T-helper 1 cell treated with Interleukin-12 subunit alpha and Interleukin-12 subunit beta and Interleukin-4 antibody, amounts not matched to agents 30 ng/mL and 1 ng/mL, for 36 hours (primary cell): ENCODE data around the gene BRD7. TPM values are rescaled to one million over a fixed set of nuclear protein-coding genes. Genes with fewer than 3 reads are reported as not detected.

ENCODE experiments used
- intact Hi-C: fragments of 100-400 bp; cut with micrococcal nuclease; formaldehyde crosslinking; loops from one replicate; pipeline ENCODE4 v1.15.1; 2024
- total RNA-seq: library from RNA; stranded (reverse); gene quantifications from 2 replicates; pipeline ENCODE4 v1.2.3, GENCODE V29; 2022

The BRD7 gene
- total RNA-seq, 1 donor from 2014 or later, result 69.8 TPM

DNA sequence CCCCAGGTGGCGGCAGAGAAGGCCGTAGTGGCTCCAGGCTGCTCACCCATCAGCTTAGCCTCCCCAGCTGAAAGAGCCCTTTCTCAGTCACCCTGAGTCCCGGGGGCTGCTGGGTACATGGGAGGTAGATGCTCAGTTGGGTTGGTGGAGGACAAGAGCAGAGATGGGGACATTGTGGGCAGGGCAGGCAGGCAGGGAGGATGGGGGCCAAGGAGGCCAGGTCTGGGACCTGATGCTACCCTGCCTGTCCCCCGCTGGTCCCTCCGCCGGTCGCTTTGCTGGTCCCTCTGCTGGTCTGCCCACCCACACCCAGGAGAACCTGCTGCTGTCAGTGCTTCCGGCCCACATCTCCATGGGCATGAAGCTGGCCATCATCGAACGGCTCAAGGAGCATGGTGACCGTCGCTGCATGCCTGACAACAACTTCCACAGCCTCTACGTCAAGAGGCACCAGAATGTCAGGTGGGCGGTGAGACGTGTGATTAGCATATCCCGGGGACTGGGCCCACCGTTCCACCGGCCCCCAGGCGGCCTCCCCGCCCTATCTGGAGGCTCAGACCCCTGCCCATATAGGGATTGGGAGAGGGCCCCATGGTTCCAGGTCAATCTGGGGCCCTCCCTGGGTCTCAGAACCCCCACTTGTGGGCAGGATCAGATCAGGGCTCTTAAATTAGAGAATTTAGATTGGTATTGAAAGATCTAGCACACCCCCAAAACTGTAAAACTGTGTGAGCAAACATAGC, 75.6 kb downstream of the BRD7 start:
- intact Hi-C loops, result no loop called here

DNA sequence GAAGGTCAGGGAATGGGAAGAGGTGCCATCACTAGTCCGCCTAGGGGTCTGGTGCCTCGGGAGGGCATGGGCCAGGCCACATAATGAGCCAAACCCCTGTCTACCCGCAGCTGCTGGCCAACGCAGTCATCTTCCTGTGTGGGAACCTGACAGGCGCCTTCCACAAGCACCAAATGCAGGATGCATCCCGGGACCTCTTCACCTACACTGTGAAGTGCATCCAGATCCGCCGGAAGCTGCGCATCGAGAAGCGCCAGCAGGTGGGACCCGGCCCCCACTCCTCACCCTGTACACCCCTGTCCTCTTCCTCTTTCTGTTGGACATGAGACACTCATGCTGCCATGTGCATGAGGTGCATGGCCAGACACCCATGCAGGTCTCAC, 76.2 kb downstream of the BRD7 start:
- intact Hi-C loops, result no loop called here

DNA sequence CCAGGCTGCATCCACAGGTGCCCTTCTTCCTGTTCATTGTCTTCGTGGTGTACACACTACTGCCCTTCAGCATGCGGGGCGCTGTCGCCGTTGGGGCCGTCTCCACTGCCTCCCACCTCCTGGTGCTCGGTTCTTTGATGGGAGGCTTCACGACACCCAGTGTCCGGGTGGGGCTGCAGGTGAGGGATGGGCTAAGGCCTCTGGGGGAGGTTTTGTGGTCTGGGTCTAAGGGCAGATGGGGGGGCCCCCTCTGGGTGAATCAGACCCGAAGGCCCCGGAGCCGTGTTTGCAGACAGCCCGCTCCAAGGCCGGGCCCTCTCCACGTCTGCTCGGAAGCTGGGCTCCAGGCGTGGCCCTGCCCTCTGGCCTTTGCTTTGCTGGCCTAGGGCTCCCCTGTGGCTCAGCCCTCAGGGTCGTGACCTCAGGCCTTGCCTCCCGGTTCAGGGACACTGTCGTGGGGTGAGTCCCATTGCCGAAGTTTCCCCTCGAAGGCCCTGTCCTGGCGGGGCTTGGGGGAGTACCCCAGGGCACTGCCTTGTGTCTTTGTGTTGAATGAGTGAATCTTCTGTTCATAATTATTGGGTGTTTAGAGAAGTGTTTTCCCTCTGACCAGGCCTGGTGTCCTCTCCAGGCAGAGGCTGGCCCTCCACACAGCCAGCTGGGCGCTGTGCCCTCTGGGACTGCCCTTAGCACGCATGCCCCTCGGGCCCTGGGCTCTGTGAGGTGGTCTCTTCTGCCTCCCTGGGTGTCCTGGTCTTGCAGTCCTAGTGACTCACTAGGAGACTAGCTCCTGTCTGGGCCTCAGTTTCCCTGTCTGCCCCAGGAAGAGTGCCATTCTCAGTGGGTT, 76.8 kb downstream of the BRD7 start:
- intact Hi-C loops, result no loop called here

DNA sequence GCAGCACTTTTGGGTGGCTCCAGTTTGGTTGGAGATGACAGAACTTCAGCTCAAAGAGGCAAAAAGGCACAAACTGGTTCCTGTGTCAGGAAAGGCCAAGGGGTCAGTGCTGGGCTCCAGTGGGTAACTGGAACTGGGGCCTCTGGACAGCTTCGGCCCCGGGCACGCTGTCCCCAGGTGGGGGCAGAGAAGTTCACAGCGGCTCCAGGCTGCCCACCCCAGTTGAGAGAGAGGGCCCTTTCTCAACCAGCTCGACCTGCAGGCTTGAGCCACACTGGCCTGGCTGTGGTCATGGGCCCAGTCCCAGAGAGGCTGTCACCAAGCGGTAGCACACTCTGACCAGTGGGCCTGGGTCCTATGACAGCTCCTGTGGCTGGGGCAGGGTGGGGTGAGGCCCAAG, 77.9 kb downstream of the BRD7 start:
- intact Hi-C loops, result no loop called here

DNA sequence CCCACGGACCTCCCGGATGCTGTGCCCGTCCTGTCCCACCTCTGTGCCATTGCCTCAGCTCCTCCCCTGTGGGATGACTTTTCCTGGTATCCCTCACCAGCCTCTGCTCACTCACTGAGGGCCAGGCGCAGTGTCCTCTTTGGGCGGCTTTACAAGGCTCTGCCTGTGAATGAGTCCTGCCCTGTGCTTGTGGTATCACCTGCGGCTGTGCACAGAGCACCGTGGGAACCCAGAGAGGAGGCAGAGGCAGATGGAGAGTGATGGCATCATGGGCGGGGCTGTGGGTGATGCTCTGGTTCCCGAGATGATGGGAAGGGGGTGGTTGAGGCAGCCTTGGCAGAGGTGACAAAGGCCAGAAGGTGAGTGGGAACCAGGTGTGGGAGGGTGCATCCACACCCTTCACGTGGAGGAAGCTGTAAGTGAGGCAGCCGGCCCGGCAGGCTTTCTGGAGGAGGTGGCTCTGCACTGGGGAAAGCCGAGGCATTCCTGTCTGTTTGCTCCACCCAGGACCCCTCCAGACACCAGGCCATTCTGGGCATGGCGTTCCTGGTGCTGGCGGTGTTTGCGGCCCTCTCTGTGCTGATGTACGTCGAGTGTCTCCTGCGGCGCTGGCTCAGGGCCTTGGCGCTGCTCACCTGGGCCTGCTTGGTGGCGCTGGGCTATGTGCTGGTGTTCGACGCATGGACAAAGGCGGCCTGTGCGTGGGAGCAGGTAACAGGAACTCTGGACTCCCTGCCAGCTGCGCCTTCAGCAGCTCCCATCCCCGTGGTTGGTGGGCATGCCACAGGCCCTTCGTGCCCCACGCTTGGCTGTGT, 78.6 kb downstream of the BRD7 start:
- intact Hi-C loops, result no loop called here

DNA sequence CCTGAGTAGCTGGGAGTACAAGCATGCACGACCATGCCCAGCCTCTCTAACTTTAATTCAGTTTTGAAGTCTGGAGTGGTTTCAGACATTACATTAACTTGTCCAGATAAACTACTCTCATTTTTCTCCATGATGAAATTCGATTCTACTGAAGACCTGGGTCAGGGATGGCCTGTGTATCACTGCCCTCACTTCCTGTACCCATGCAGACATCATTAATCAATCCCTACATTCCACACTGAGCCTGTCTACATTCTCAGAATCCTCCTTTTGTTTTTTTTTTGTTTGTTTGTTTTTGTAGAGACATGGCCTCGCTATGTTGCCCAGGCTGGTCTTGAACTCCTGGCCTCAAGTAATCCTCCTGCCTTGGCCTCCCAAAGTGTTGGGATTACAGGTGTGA, 79.9 kb downstream of the BRD7 start:
- intact Hi-C loops, result no loop called here

DNA sequence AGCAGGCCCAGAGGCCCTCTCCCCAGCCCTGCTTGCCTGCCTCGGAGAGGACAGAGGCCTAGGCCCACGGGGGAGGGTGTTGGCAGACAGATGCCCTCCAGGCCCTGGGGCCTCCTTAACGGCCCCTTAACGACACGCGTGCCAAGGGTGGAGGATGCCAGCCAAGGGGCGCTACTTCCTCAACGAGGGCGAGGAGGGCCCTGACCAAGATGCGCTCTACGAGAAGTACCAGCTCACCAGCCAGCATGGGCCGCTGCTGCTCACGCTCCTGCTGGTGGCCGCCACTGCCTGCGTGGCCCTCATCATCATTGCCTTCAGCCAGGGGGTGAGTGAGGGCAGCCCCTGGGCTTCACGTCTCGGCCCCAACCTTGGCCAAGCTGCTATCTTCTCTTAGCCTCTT, 80.8 kb downstream of the BRD7 start:
- intact Hi-C loops, result no loop called here

DNA sequence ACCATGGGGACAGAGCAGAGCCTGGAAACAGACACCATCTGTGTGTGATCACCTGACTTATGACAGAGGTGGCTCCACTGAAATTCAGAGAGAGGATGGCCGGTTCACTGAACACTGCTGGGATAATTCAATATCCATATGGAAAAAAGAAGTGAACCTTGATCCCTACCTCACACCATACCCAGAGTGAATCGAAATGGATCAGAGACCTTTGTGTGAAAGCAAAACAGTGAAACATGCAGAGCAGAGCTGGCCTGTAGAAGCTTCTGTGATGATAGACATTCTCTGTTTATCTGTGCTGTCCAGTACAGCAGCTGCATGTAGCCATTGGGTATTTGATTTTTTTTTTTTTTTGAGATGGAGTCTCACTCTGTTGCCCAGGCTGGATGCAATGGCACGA, 82.1 kb downstream of the BRD7 start:
- intact Hi-C loops, result no loop called here

DNA sequence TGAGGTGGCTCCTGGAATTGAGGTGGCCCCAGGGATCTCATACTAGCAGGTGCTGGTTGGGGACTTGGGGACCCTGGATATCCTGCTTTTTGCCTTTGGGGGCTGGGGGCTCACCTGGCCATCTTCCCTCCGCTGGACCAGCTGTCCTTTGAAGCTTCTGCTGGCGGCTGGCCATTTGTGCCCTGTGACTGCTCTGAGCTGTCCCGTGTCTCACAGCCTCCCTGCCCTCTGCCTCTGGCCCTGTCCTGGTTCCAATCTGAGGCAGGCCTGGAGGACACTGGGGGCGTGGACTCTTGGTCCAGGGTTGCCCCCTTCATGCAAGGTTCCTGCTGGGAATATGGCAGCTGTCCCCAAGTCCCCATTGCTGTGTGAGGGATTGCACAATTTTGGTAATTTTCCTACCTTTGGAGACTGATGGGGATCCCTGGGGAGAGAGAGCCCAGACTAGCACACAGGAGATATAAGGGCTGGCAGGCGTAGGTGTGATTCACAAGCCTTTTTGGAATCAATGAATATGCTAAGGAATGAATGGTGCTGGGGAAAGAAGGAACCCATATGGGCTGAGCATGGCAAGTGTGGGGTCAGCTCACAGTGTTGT, 83.3 kb downstream of the BRD7 start:
- intact Hi-C loops, result no loop called here

DNA sequence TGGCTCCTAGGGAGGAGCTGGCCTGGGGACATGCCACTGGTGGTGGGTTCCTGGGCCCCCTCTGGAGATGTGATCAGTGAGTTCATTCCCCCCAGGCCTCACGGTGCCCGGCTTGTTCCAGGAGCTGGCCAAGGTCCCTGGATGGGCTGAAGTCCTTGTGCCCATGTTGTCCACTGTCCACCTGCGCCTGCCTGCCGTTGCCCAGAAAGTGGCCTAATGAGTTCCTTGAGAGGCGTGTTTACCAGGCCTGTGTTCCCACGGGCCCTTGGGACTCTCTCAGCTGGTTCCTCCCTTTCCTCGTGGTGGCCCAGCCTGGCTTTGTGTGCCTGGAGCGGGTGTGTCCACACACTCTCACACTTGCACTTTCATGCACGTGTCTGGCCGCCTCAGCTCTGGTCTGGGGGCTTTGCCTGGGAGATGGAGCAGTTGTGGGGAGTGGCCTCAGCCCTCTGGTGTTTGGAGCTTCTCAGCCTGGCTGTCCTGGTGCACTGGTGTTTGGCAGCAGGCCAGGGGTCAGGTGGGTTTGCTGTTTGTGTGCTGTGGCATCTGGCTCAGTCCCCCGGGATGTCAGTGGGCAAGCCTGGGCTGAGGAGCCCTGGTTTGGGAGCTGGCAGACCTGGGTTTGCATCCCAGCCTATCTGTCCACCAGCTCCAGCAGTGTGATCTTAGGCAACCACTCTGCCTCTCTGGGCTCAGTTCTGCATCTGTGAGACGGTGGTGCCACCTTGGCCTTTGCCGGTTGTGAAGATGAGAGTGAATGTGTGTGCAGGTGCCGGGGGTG, 84.5 kb downstream of the BRD7 start:
- intact Hi-C loops, result no loop called here

DNA sequence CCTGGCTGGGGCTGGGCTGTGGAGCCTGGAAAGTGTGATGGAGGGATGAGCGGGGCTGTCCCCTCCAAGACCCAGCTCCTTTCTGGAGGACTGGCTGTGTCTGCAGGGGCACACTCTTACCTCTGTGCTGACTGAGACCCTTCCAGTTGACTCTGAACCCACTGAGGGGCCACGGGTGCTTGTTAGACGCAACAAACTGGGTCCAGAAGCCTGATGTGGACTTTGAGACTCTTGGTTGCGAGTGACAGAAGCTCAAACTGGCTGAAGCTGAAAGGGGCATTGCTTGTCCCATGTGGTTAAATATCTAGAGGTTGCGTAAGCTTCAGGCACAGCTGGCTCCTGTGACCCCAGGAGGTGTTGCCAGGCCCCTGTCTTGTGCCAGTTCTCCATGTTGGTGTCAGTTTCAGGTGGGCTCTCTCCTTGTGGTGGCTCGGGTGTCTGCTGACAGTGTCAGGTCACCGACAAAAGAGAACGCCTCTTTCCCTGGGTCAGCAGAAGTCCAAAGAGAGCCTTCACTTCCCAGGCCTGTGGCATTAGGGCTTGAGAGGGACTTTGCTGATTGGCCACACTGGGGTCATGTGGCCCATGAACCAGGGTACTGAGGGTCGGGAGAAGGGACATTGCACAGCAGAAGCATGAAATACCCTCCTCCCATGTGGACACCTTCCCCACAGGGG, 85.7 kb downstream of the BRD7 start:
- intact Hi-C loops, result loop anchor here (1.0 kb wide), 1 partner anchor 19 kb away; no protein-coding TSS in a partner anchor

DNA sequence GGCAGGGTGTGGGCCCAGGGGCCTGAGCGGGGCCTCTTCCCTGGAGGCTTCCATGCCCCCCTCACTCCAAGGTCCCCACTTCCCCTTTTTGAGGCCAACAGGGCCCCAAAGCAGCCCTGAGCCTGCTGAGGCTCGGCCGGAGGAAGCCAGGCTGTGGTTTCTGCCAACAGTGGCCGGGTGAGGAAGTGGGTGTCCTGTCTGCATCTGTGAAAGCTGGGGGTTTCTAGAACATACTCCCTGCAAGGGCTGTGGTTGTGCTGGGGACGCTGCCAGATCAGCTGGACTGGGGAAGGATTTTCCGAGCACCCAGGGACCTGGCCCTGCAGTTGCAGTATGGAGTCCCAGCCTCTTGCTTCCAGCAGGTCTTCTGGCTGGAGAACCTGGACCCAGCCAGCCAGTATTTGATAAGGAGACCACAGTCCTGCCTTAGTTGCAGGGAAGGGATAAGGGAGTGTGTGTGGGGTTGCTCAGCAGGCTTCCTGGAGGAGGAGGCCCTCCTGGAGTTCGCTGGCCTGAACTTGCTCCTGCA, 86.7 kb downstream of the BRD7 start:
- intact Hi-C loops, result loop anchor here (1.0 kb wide), 1 partner anchor 18 kb away; no protein-coding TSS in a partner anchor

DNA sequence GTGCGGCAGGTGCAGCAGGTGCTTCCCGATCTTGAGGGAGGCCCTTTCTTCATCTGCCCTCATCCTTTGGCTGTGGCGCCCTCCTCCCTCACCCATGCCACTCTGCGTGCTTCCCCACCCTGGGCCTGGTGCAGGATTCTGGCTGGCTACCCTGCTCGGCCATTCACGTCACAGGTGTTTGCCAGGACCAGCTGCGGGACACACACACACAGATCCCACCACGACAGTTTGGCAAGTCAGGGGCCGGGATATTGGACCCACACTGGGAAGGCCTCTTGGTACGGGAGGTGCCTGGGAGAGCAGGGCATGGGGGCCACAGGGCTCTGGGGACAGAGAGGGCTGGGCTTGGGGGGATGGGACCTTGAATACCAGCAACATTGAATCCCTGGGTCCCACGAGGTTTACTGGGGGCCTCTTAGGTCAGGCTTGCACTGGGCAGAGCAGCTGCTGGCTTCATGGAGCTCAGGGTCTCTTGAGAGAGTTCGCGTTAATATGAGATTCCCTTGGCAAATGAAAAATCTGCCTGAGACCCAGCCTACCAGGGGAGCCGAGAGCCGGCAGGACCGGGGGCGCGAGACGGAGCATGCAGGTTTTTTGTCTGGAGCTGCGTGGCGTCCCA, 87.3 kb downstream of the BRD7 start:
- intact Hi-C loops, result loop anchor here (1.0 kb wide), 1 partner anchor 17 kb away; no protein-coding TSS in a partner anchor

DNA sequence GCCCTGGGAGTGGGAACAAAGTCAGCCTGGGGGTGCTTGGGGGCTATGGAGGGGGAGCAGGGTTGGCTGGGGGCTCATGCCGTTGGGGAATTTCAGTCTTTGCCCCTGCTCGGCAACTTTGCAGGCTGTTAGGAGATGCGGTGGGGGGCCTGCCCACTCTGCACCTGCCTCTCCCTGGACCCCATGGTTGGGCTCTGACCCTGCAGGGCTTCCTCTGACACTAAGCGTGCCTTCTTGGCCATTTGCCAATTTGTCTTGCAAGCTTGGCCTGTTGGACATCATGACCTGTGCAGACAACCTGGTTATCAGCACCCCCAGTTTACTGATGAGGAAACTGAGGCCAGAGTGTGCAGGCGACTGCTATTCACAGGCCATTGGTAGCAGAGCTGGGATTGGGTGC, 87.9 kb downstream of the BRD7 start:
- intact Hi-C loops, result no loop called here

DNA sequence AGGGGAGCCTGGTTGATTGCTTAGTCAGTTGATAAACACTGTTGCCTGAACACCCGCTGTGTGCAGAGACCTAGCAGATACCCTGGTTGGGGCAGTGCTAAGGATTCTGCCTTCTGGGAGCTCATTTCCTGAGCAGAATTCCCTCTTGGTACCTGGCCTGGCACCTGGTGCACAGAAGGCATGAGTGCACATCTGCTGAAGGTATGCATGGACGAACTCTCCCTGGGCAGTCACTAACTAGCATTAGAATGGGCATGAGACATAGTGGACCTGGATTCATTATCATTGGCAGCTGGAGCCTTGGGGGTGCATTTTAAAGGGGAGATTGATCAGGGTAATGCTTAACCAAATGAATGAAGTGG, 89.3 kb downstream of the BRD7 start:
- intact Hi-C loops, result no loop called here

DNA sequence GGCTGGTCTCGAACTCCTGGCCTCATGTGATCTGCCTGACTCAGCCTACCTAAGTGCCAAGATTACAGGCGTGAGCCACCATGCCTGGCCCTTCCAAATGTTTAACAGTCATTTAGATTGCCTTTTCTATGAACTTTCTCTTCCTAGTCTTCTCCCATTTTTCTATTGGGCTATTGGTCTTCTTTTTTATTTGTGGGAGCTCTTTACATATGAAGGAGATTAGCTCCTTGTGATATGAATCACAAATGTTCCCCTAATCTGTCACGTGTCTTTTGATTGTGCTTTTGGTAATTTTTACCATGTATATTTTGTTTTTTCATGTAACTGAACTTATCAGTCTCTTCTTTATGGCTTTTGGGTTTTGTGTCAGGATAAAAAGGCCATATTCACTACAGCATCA, 90.5 kb downstream of the BRD7 start:
- intact Hi-C loops, result no loop called here

DNA sequence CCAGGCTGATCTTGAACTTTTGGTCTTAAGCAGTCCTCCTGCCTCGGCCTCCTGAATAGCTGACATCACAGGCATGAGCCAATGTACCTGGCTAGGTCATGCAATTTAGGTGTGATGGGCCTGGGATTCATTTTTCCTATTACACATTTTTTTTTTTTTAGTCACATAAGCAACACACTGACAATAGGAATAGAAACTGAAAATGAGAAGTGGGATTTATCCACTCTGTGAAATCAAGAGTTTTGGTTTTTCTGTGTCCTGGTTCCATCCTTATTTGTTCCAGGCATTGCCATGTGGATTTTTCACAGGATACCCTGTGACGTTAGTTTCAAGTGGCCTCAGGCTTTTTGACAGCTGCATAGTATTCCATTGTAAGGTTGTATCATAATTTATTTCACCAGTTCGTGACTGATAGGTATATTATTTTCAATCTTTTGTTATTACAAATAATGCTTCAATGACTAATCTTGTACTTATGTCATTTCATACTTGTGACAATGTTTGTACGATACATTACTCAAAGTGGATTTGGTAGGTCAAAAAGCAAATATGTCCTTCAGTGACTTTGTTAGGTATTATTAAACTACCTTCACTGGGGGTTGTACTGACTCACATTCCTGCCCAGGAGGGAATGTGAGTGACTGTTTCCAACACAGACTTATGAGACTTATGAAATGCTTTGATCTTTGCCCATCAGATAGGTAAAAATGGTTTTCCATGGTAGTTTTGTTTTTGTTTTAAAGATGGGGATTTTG, 91.8 kb downstream of the BRD7 start:
- intact Hi-C loops, result loop anchor here (1.0 to 2.0 kb wide), 2 partner anchors 62 to 125 kb away; no protein-coding TSS in a partner anchor

DNA sequence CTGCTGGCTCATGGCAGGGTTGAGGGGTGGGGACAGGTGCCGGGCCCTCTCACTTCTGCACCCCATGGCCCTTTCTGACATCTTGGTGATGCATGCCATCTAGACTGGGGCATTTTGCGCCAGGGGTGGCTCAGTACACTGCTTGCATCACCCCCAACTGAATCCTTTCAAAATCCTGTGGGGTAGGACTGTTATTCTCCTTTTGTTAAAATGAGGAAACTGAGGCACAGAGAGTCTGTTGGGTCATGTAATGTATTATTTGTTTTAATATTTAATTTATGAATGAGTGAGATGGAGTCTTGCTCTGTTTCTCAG, 92.5 kb downstream of the BRD7 start:
- intact Hi-C loops, result loop anchor here (2.0 kb wide), 1 partner anchor 61 kb away; no protein-coding TSS in a partner anchor
